Brain microvascular endothelial cell (primary cell): Measurements from ENCODE around the gene MECR.

Experiments used
- DNase-seq: peaks from one replicate; pipeline ENCODE4 v3.0.0-alpha.2; 2020
- H3K27ac ChIP-seq: fragments of 250-450 bp; sonication (Bioruptor Pico); 2 replicates; pipeline ENCODE4 v1.5.1; 2020; ENCODE audit warnings: mild to moderate bottlenecking, moderate library complexity
- H3K27me3 ChIP-seq: fragments of 250-450 bp; sonication (Bioruptor Pico); replicated peaks from 2 replicates; pipeline ENCODE4 v1.5.1; 2020; ENCODE audit warnings: mild to moderate bottlenecking
- H3K36me3 ChIP-seq: fragments of 250-450 bp; sonication (Bioruptor Pico); replicated peaks from 2 replicates; pipeline ENCODE4 v1.5.1; 2020; ENCODE audit warnings: mild to moderate bottlenecking
- H3K4me3 ChIP-seq: 2 replicates; pipeline ENCODE4 v1.5.1; 2011; ENCODE audit warnings: low read depth, mild to moderate bottlenecking, control low read depth, low read length, moderate library complexity
- in situ Hi-C: cut with HindIII; loops from 2 replicates; pipeline ENCODE4 v1.10.0; 2017; ENCODE audit warnings: low sequenced_read_pairs, low pct_ligation_motif_present
- TF ChIP-seq, protein P1 (sequence below): IDR thresholded peaks from 2 replicates; pipeline ENCODE4 v1.5.1; 2011; ENCODE audit warnings: low read depth, mild to moderate bottlenecking, moderate library complexity, low read length, control low read depth, inconsistent platforms; ENCODE audit errors: missing control alignments

MECR gene

GRCh38 chr1:29234471-29234870 lies 3.7 kb upstream of the MECR start:
- Histone ChIP-seq H3K27me3 (peaks cover 3% of the 10 kb centered on the region), H3K4me3 (no peak overlapping the region), H3K36me3 (no peaks in the 10 kb centered on the region), H3K27ac (no peak overlapping the region)
- in situ Hi-C loops = loop anchor here (25.0 kb wide), 2 partner anchors 478 to 1453 kb away; no protein-coding TSS in a partner anchor
- TF ChIP-seq, protein P1, sequence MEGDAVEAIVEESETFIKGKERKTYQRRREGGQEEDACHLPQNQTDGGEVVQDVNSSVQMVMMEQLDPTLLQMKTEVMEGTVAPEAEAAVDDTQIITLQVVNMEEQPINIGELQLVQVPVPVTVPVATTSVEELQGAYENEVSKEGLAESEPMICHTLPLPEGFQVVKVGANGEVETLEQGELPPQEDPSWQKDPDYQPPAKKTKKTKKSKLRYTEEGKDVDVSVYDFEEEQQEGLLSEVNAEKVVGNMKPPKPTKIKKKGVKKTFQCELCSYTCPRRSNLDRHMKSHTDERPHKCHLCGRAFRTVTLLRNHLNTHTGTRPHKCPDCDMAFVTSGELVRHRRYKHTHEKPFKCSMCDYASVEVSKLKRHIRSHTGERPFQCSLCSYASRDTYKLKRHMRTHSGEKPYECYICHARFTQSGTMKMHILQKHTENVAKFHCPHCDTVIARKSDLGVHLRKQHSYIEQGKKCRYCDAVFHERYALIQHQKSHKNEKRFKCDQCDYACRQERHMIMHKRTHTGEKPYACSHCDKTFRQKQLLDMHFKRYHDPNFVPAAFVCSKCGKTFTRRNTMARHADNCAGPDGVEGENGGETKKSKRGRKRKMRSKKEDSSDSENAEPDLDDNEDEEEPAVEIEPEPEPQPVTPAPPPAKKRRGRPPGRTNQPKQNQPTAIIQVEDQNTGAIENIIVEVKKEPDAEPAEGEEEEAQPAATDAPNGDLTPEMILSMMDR = no peak
- DNase-seq = no peak

GRCh38 chr1:29233693-29234092 lies 3.0 kb upstream of the MECR start:
- Histone ChIP-seq H3K36me3 (no peaks in the 10 kb centered on the region), H3K27me3 (peaks cover 3% of the 10 kb centered on the region), H3K4me3 (no peak overlapping the region), H3K27ac (no peak overlapping the region)
- TF ChIP-seq, protein P1 = no peak
- in situ Hi-C loops = loop anchor here (25.0 kb wide), 2 partner anchors 479 to 1454 kb away; no protein-coding TSS in a partner anchor
- no peak for DNase-seq

DNA sequence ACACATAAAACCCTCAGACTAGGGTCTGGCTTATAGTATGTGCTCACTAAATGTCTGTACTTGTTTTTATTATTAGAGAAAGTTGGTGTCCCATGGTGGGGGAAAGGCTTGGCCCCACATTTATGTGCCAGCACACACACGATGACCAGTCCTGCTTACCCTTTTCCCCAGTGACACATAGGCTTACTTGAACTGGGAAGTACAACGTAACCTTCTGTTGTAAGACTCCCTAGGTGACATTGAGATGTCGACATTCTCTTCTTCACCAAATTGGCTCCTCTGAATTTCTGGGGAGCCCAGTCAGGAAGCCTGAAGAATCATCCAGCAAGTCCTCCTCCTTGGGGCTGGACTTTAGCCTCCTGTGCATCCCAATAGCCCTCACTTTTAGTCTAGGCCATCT lies 1.7 kb upstream of the MECR start:
- Histone ChIP-seq H3K27me3 (peaks cover 3% of the 10 kb centered on the region), H3K27ac (no peak overlapping the region), H3K4me3 (no peak overlapping the region), H3K36me3 (no peaks in the 10 kb centered on the region)
- TF ChIP-seq, protein P1 = no peak
- DNase-seq = no peak
- in situ Hi-C loops = loop anchor here (25.0 kb wide), 2 partner anchors 480 to 1455 kb away; no protein-coding TSS in a partner anchor

DNA sequence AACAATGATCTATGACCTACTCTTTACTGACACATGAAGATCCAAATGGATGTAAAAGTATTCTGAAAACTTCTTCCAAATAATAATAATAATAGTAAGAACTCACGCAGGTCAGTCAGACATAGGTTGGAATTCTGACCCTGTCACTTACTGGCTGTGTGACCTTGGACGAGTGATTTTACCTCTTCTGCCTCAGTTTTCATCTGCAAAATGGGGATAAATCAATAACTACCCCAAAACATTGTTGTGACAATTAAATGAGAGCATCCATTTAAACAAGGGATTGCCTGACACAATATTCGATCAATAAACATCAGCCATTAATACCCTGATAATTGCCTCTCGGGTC lies 556 bp downstream of the MECR start:
- Histone ChIP-seq H3K27me3 (no peaks in the 10 kb centered on the region), H3K27ac (no peak overlapping the region), H3K36me3 (no peaks in the 10 kb centered on the region), H3K4me3 (peak overlapping the region; percentile 90)
- in situ Hi-C loops = loop anchor here (25.0 kb wide), 2 partner anchors 482 to 1457 kb away; no protein-coding TSS in a partner anchor
- TF ChIP-seq, protein P1 = no peak
- no peak for DNase-seq

DNA sequence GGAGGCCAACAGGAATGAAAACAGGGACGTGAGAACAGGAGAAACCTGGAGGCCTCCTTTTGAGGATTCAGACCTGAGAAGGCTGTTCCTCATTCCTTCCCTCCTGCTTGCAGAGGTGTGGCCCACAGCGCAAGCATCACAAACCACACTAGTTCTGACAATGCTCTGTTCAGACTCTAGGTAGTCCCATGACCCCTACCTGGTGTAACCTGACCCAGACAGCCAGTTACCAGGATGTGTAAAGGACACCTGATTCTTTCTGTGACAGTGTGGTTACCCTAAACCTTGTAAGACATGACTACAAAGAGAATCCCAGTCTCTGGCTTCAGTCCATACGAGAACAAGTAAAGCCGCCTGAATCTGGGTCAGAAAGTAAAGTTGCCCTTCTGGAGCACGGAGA lies 3.2 kb downstream of the MECR start:
- H3K27me3 ChIP-seq = no peaks in the 10 kb centered on the region
- H3K27ac ChIP-seq = no peak overlapping the region
- in situ Hi-C loops = loop anchor here (25.0 kb wide), 2 partner anchors 485 to 1460 kb away; no protein-coding TSS in a partner anchor
- DNase-seq = no peak
- H3K4me3 ChIP-seq = no peak overlapping the region
- no peaks in the 10 kb centered on the region for H3K36me3 ChIP-seq
- TF ChIP-seq, protein P1 = no peak

- Histone ChIP-seq H3K27ac (no peak overlapping the region), H3K36me3 (no peaks in the 10 kb centered on the region), H3K27me3 (no peaks in the 10 kb centered on the region), H3K4me3 (no peak overlapping the region)
- no peak for DNase-seq
- TF ChIP-seq, protein P1 = no peak
- in situ Hi-C loops = loop anchor here (25.0 kb wide), 2 partner anchors 487 to 1462 kb away; no protein-coding TSS in a partner anchor
These were observed 5.4 kb downstream of the MECR start for GRCh38 chr1:29225361-29225760.
